ENCODE data around the gene MIER3.

Gene MIER3

DNA sequence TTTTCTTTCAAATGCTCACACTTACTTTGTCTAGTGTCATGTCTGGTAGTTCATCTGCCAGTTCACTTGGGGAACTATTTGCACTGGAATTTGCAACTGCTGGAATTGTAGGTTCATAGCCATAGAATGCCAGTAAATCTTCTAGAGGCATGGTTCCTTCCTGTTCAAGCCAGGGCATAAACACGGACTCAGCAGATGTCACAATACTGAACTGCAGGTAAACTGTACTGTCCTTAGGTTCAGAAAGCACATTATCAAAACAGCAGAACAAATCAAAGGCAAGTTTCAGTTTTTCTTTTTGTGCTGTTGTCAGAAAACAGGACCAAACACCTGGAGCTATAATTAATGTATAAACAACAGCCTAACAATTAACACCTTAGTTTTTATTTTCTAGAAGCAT, 13.1 kb downstream of the MIER3 start:
- no peak overlapping the region for H3K9ac ChIP-seq (ENCODE audit: low read depth in 1 of 2, low read length in 2 of 2)
- peaks cover 45 to 86% of the 10 kb centered on the region in 2 donors for H3K36me3 ChIP-seq (ENCODE audit: control insufficient read depth in 1 of 2, insufficient read depth in 2 of 2, low read length in 2 of 2)
- no peak overlapping the region for H3K4me3 ChIP-seq (ENCODE audit: low read depth in 1 of 2, low read length in 2 of 2)
- no peak overlapping the region for H3K27ac ChIP-seq (ENCODE audit: low read depth, low read length)
- H3K4me1 ChIP-seq (ENCODE audit: control insufficient read depth in 1 of 2, insufficient read depth in 2 of 2, low read length in 2 of 2), result no peaks in the 10 kb centered on the region
- no peaks in the 10 kb centered on the region for H3K27me3 ChIP-seq (ENCODE audit: control insufficient read depth in 1 of 2, insufficient read depth in 2 of 2, low read length in 2 of 2)
- no peaks in the 10 kb centered on the region for H3K9me3 ChIP-seq (ENCODE audit: control insufficient read depth in 1 of 2, low read length in 2 of 2)

DNA sequence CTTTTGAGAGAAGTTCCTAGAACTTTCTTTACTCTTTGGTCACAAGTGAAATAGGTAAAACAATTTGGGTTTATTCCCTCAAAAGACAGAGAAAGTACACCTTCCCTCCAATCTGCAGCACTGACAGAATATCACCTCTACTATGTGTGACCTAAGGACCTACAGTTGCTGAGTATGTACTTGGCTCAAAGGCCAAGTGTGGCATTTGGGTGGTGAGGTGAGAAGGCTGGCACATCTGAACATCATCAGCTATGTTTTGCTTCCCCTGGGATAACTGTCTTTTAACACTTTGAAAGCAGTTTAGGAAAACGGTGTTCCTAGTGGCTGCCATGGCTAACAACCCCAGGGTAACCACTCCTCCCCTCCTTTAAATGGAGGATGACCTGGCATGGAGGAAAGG, 17.6 kb downstream of the MIER3 start:
- peaks cover 45 to 89% of the 10 kb centered on the region in 2 donors for H3K36me3 ChIP-seq (ENCODE audit: control insufficient read depth in 1 of 2, insufficient read depth in 2 of 2, low read length in 2 of 2)
- H3K4me1 ChIP-seq (ENCODE audit: control insufficient read depth in 1 of 2, insufficient read depth in 2 of 2, low read length in 2 of 2), result no peaks in the 10 kb centered on the region
- no peak overlapping the region for H3K4me3 ChIP-seq (ENCODE audit: low read depth in 1 of 2, low read length in 2 of 2)
- no peak overlapping the region for H3K27ac ChIP-seq (ENCODE audit: low read depth, low read length)
- H3K9me3 ChIP-seq (ENCODE audit: control insufficient read depth in 1 of 2, low read length in 2 of 2), result no peaks in the 10 kb centered on the region
- no peak overlapping the region for H3K9ac ChIP-seq (ENCODE audit: low read depth in 1 of 2, low read length in 2 of 2)
- H3K27me3 ChIP-seq (ENCODE audit: control insufficient read depth in 1 of 2, insufficient read depth in 2 of 2, low read length in 2 of 2), result no peaks in the 10 kb centered on the region

GRCh38 chr5:56922922-56923321, 29.0 kb downstream of the MIER3 start:
- peaks cover 1 to 6% of the 10 kb centered on the region in 2 donors for H3K4me1 ChIP-seq (ENCODE audit: control insufficient read depth in 1 of 2, insufficient read depth in 2 of 2, low read length in 2 of 2)
- H3K4me3 ChIP-seq (ENCODE audit: low read depth in 1 of 2, low read length in 2 of 2), result no peak overlapping the region
- no peak overlapping the region for H3K27ac ChIP-seq (ENCODE audit: low read depth, low read length)
- no peaks in the 10 kb centered on the region for H3K9me3 ChIP-seq (ENCODE audit: control insufficient read depth in 1 of 2, low read length in 2 of 2)
- no peak overlapping the region for H3K9ac ChIP-seq (ENCODE audit: low read depth in 1 of 2, low read length in 2 of 2)
- H3K27me3 ChIP-seq (ENCODE audit: control insufficient read depth in 1 of 2, insufficient read depth in 2 of 2, low read length in 2 of 2), result no peaks in the 10 kb centered on the region
- H3K36me3 ChIP-seq (ENCODE audit: control insufficient read depth in 1 of 2, insufficient read depth in 2 of 2, low read length in 2 of 2), result peaks cover 32 to 64% of the 10 kb centered on the region in 2 donors

- H3K4me3 ChIP-seq (ENCODE audit: low read depth in 1 of 2, low read length in 2 of 2), result no peak overlapping the region
- H3K9me3 ChIP-seq (ENCODE audit: control insufficient read depth in 1 of 2, low read length in 2 of 2), result no peaks in the 10 kb centered on the region
- peaks cover 5 to 14% of the 10 kb centered on the region in 2 donors for H3K4me1 ChIP-seq (ENCODE audit: control insufficient read depth in 1 of 2, insufficient read depth in 2 of 2, low read length in 2 of 2)
- H3K36me3 ChIP-seq (ENCODE audit: control insufficient read depth in 1 of 2, insufficient read depth in 2 of 2, low read length in 2 of 2), result peaks cover 22 to 42% of the 10 kb centered on the region in 2 donors
- H3K27me3 ChIP-seq (ENCODE audit: control insufficient read depth in 1 of 2, insufficient read depth in 2 of 2, low read length in 2 of 2), result no peaks in the 10 kb centered on the region
- H3K9ac ChIP-seq (ENCODE audit: low read depth in 1 of 2, low read length in 2 of 2), result no peak overlapping the region
- H3K27ac ChIP-seq (ENCODE audit: low read depth, low read length), result no peak overlapping the region
Observed at GRCh38 chr5:56919942-56920662, 31.8 kb downstream of the MIER3 start.

- no peak overlapping the region for H3K27ac ChIP-seq (ENCODE audit: low read depth, low read length)
- H3K9ac ChIP-seq (ENCODE audit: low read depth in 1 of 2, low read length in 2 of 2), result no peak overlapping the region
- H3K36me3 ChIP-seq (ENCODE audit: control insufficient read depth in 1 of 2, insufficient read depth in 2 of 2, low read length in 2 of 2), result peaks cover 6 to 32% of the 10 kb centered on the region in 2 donors
- H3K4me1 ChIP-seq (ENCODE audit: control insufficient read depth in 1 of 2, insufficient read depth in 2 of 2, low read length in 2 of 2), result peaks cover 5 to 14% of the 10 kb centered on the region in 2 donors
- H3K9me3 ChIP-seq (ENCODE audit: control insufficient read depth in 1 of 2, low read length in 2 of 2), result no peaks in the 10 kb centered on the region
- H3K4me3 ChIP-seq (ENCODE audit: low read depth in 1 of 2, low read length in 2 of 2), result no peak overlapping the region
- H3K27me3 ChIP-seq (ENCODE audit: control insufficient read depth in 1 of 2, insufficient read depth in 2 of 2, low read length in 2 of 2), result no peaks in the 10 kb centered on the region
Observed at GRCh38 chr5:56918054-56918453, 33.9 kb downstream of the MIER3 start.

DNA sequence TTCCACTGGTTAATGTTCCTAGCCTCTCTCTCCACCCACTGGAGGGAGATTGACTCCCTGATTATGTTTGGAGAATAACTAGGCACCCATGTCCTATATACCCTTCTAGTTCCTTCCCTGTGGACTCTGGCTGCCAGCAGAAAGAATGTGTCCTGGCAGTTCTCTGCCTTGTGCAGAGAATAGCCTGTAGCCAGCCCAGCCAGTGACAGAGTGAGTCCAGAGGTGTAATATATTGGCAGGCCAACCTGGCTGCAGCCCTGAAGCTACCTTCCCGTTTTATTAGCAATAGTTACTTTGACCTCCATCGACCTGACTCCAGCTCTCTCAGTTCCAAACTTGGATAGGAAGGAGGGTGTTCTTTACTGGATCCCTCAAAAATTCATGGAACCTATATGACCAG, 34.4 kb downstream of the MIER3 start:
- Histone ChIP-seq H3K27ac (ENCODE audit: low read depth, low read length) (no peak overlapping the region), H3K9ac (ENCODE audit: low read depth in 1 of 2, low read length in 2 of 2) (no peak overlapping the region), H3K4me1 (ENCODE audit: control insufficient read depth in 1 of 2, insufficient read depth in 2 of 2, low read length in 2 of 2) (peaks cover 5 to 14% of the 10 kb centered on the region in 2 donors), H3K4me3 (ENCODE audit: low read depth in 1 of 2, low read length in 2 of 2) (no peak overlapping the region), H3K9me3 (ENCODE audit: control insufficient read depth in 1 of 2, low read length in 2 of 2) (no peaks in the 10 kb centered on the region), H3K27me3 (ENCODE audit: control insufficient read depth in 1 of 2, insufficient read depth in 2 of 2, low read length in 2 of 2) (no peaks in the 10 kb centered on the region), H3K36me3 (ENCODE audit: control insufficient read depth in 1 of 2, insufficient read depth in 2 of 2, low read length in 2 of 2) (peaks cover 1 to 27% of the 10 kb centered on the region in 2 donors)

GRCh38 chr5:56914678-56915077, 37.2 kb downstream of the MIER3 start:
- H3K4me1 ChIP-seq (ENCODE audit: control insufficient read depth in 1 of 2, insufficient read depth in 2 of 2, low read length in 2 of 2), result peaks cover 12 to 23% of the 10 kb centered on the region in 2 donors
- H3K27ac ChIP-seq (ENCODE audit: low read depth, low read length), result no peak overlapping the region
- no peaks in the 10 kb centered on the region for H3K27me3 ChIP-seq (ENCODE audit: control insufficient read depth in 1 of 2, insufficient read depth in 2 of 2, low read length in 2 of 2)
- peaks cover 0 to 10% of the 10 kb centered on the region in 2 donors for H3K36me3 ChIP-seq (ENCODE audit: control insufficient read depth in 1 of 2, insufficient read depth in 2 of 2, low read length in 2 of 2)
- no peak overlapping the region for H3K4me3 ChIP-seq (ENCODE audit: low read depth in 1 of 2, low read length in 2 of 2)
- no peaks in the 10 kb centered on the region for H3K9me3 ChIP-seq (ENCODE audit: control insufficient read depth in 1 of 2, low read length in 2 of 2)
- H3K9ac ChIP-seq (ENCODE audit: low read depth in 1 of 2, low read length in 2 of 2), result no peak overlapping the region

DNA sequence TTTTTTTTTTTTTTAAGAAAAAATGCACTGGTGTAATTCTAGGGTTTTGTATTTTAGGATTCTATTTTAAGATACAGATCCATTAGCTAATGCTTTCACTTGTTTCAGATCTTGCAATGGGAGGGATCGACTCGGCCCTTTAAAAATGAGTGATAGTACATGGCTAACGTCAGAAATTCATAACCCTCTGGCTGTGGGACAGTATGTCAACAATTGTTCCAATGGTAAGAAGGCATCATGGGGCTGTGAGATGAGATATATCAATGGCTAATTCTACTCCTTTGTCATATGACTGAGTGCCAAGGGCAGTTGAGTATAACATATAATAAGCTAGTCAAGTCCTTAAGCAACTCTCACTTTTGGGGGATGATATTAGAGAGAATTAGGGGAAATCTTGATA, 38.2 kb downstream of the MIER3 start:
- Histone ChIP-seq H3K4me3 (ENCODE audit: low read depth in 1 of 2, low read length in 2 of 2) (no peak overlapping the region), H3K27me3 (ENCODE audit: control insufficient read depth in 1 of 2, insufficient read depth in 2 of 2, low read length in 2 of 2) (no peaks in the 10 kb centered on the region), H3K27ac (ENCODE audit: low read depth, low read length) (no peak overlapping the region), H3K36me3 (ENCODE audit: control insufficient read depth in 1 of 2, insufficient read depth in 2 of 2, low read length in 2 of 2) (peaks cover 0 to 10% of the 10 kb centered on the region in 2 donors), H3K9me3 (ENCODE audit: control insufficient read depth in 1 of 2, low read length in 2 of 2) (no peaks in the 10 kb centered on the region), H3K4me1 (ENCODE audit: control insufficient read depth in 1 of 2, insufficient read depth in 2 of 2, low read length in 2 of 2) (peaks cover 12 to 25% of the 10 kb centered on the region in 2 donors), H3K9ac (ENCODE audit: low read depth in 1 of 2, low read length in 2 of 2) (no peak overlapping the region)

GRCh38 chr5:56910210-56910965, 41.5 kb downstream of the MIER3 start:
- H3K9me3 ChIP-seq (ENCODE audit: control insufficient read depth in 1 of 2, low read length in 2 of 2), result no peaks in the 10 kb centered on the region
- H3K36me3 ChIP-seq (ENCODE audit: control insufficient read depth in 1 of 2, insufficient read depth in 2 of 2, low read length in 2 of 2), result peaks cover 0 to 4% of the 10 kb centered on the region in 2 donors
- no peaks in the 10 kb centered on the region for H3K27me3 ChIP-seq (ENCODE audit: control insufficient read depth in 1 of 2, insufficient read depth in 2 of 2, low read length in 2 of 2)
- peak overlapping the region; percentile 86 for H3K27ac ChIP-seq (ENCODE audit: low read depth, low read length)
- peak overlapping the region; percentile 87 to 94 for H3K9ac ChIP-seq (ENCODE audit: low read depth in 1 of 2, low read length in 2 of 2)
- peaks cover 7 to 14% of the 10 kb centered on the region in 2 donors for H3K4me1 ChIP-seq (ENCODE audit: control insufficient read depth in 1 of 2, insufficient read depth in 2 of 2, low read length in 2 of 2)
- peak overlapping the region; percentile 90 to 95 for H3K4me3 ChIP-seq (ENCODE audit: low read depth in 1 of 2, low read length in 2 of 2)
